Adrenal gland (tissue), 5 donors: ENCODE results near the gene RNF31.

Experiments
- POLR2A ChIP-seq, 2 donors: fragments of 450-650 bp; IDR thresholded peaks; one replicate each; pipeline ENCODE4 v1.6.1; 2017; ENCODE audit warnings: antibody characterized with exemption in 2 of 2, mild to moderate bottlenecking in 2 of 2, moderate library complexity in 1 of 2
- TF ChIP-seq, protein P1 (sequence below), 6 experiments: fragments of 450-650 bp in 4 of 6; fragments of 200-600 bp in 2 of 6; sonication (generic) in 1 of 6; IDR thresholded peaks; 1 replicate in 5 of 6; 2 replicates in 1 of 6; pipeline versions ENCODE4 v1.5.1 to v1.8.0; 2016 to 2021; ENCODE audit warnings: antibody characterized with exemption in 6 of 6, mild to moderate bottlenecking in 2 of 6, moderate library complexity in 1 of 6
- donor health status: DM: no; HTN: no; CAD: no.

DNA sequence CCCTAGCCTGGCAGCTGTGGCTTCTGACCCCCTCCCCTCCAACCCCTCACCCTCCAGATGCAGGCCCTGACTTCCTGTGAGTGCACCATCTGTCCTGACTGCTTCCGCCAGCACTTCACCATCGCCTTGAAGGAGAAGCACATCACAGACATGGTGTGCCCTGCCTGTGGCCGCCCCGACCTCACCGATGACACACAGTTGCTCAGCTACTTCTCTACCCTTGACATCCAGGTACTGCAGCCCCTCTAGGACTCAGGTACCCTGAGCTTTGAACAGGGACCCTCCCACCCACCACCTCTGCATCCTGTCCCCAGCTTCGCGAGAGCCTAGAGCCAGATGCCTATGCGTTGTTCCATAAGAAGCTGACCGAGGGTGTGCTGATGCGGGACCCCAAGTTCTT is 7.8 kb downstream of the RNF31 start:
- TF ChIP-seq, protein P1, sequence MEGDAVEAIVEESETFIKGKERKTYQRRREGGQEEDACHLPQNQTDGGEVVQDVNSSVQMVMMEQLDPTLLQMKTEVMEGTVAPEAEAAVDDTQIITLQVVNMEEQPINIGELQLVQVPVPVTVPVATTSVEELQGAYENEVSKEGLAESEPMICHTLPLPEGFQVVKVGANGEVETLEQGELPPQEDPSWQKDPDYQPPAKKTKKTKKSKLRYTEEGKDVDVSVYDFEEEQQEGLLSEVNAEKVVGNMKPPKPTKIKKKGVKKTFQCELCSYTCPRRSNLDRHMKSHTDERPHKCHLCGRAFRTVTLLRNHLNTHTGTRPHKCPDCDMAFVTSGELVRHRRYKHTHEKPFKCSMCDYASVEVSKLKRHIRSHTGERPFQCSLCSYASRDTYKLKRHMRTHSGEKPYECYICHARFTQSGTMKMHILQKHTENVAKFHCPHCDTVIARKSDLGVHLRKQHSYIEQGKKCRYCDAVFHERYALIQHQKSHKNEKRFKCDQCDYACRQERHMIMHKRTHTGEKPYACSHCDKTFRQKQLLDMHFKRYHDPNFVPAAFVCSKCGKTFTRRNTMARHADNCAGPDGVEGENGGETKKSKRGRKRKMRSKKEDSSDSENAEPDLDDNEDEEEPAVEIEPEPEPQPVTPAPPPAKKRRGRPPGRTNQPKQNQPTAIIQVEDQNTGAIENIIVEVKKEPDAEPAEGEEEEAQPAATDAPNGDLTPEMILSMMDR (IDR thresholded peaks at IDR 0.05) = no peak
- TF ChIP-seq POLR2A (IDR thresholded peaks at IDR 0.05) = no peak
